SK-N-MC (cell line): ENCODE results near the gene PCSK1.

Source experiments
- DNase-seq: peaks from one replicate; pipeline ENCODE4 v3.0.0-alpha.2; 2011; ENCODE audit warnings: low read depth, low spot score
- H3K27ac ChIP-seq: fragments of 200-600 bp; sonication (generic); 2 replicates; pipeline ENCODE4 v1.5.1; 2016; ENCODE audit warnings: mixed run types
- H3K36me3 ChIP-seq: fragments of 200-600 bp; sonication (generic); 2 replicates; pipeline ENCODE4 v1.6.1; 2017; ENCODE audit warnings: antibody characterized with exemption, low read length, mixed read lengths; ENCODE audit not compliant: insufficient read depth
- H3K4me3 ChIP-seq: fragments of 200-600 bp; sonication (generic); 2 replicates; pipeline ENCODE4 v1.5.1; 2016
- H3K9ac ChIP-seq: fragments of 200-600 bp; sonication (generic); 2 replicates; pipeline ENCODE4 v1.8.0; 2017; ENCODE audit warnings: mixed run types, mixed read lengths; ENCODE audit not compliant: insufficient read length
- H3K9me3 ChIP-seq: fragments of 200-600 bp; sonication (generic); 2 replicates; pipeline ENCODE4 v1.6.1; 2017; ENCODE audit warnings: low read depth, mild to moderate bottlenecking, antibody characterized with exemption, low read length, moderate library complexity, mixed read lengths
- EZH2 ChIP-seq: fragments of 200-600 bp; sonication (generic); IDR thresholded peaks from one replicate; pipeline ENCODE4 v1.6.1; 2017; ENCODE audit warnings: antibody characterized with exemption
- FOXP2 ChIP-seq: optimal IDR thresholded peaks from 2 replicates; pipeline ENCODE3; 2011; ENCODE audit warnings: mild to moderate bottlenecking, moderate library complexity; ENCODE audit not compliant: insufficient read depth; ENCODE audit errors: extremely low read length, control extremely low read depth
- POLR2AphosphoS5 ChIP-seq: IDR thresholded peaks from 2 replicates; pipeline ENCODE4 v1.6.1; 2012; ENCODE audit warnings: mild to moderate bottlenecking, low read depth, low read length, borderline replicate concordance

Gene PCSK1

GRCh38 chr5:96387616-96388015, 45.4 kb downstream of the PCSK1 start:
- no peak overlapping the region for H3K9ac ChIP-seq
- no peak for TF ChIP-seq POLR2AphosphoS5
- TF ChIP-seq EZH2, result no peak
- TF ChIP-seq FOXP2, result no peak

GRCh38 chr5:96385538-96385937, 47.5 kb downstream of the PCSK1 start:
- TF ChIP-seq EZH2, result no peak
- no peak for TF ChIP-seq FOXP2
- TF ChIP-seq POLR2AphosphoS5, result no peak
- no peak for DNase-seq
- Histone ChIP-seq H3K36me3 (no peaks in the 10 kb centered on the region), H3K9ac (no peak overlapping the region), H3K4me3 (no peak overlapping the region), H3K27ac (no peak overlapping the region), H3K9me3 (no peaks in the 10 kb centered on the region)

More at GRCh38 chr5:96387616-96388015, 45.4 kb downstream of the PCSK1 start:
- DNase-seq, result no peak
- Histone ChIP-seq H3K36me3 (no peaks in the 10 kb centered on the region), H3K4me3 (no peak overlapping the region), H3K27ac (no peak overlapping the region), H3K9me3 (no peaks in the 10 kb centered on the region)

- no peak overlapping the region for H3K9ac ChIP-seq
- DNase-seq, result no peak
- H3K36me3 ChIP-seq, result no peaks in the 10 kb centered on the region
- no peak overlapping the region for H3K27ac ChIP-seq
- no peak for TF ChIP-seq POLR2AphosphoS5
- TF ChIP-seq FOXP2, result no peak
- no peak for TF ChIP-seq EZH2
- no peaks in the 10 kb centered on the region for H3K9me3 ChIP-seq
- no peak overlapping the region for H3K4me3 ChIP-seq
These were observed 48.7 kb downstream of the PCSK1 start for GRCh38 chr5:96384353-96384752.

GRCh38 chr5:96381526-96381925, 51.5 kb downstream of the PCSK1 start:
- Histone ChIP-seq H3K27ac (no peak overlapping the region), H3K9ac (no peak overlapping the region), H3K9me3 (no peaks in the 10 kb centered on the region), H3K36me3 (no peaks in the 10 kb centered on the region), H3K4me3 (no peak overlapping the region)
- TF ChIP-seq FOXP2, result no peak
- TF ChIP-seq EZH2, result no peak
- no peak for TF ChIP-seq POLR2AphosphoS5
- no peak for DNase-seq

GRCh38 chr5:96379896-96380295, 53.2 kb downstream of the PCSK1 start:
- Histone ChIP-seq H3K9ac (no peak overlapping the region), H3K9me3 (no peaks in the 10 kb centered on the region), H3K36me3 (no peaks in the 10 kb centered on the region), H3K4me3 (no peak overlapping the region), H3K27ac (no peak overlapping the region)
- DNase-seq, result no peak
- TF ChIP-seq EZH2 (no peak), FOXP2 (no peak), POLR2AphosphoS5 (no peak)

- Histone ChIP-seq H3K9ac (no peak overlapping the region), H3K4me3 (no peak overlapping the region), H3K27ac (no peak overlapping the region), H3K36me3 (no peaks in the 10 kb centered on the region), H3K9me3 (no peaks in the 10 kb centered on the region)
- DNase-seq, result no peak
- TF ChIP-seq EZH2 (no peak), POLR2AphosphoS5 (no peak), FOXP2 (no peak)
These were observed 55.5 kb downstream of the PCSK1 start for GRCh38 chr5:96377597-96377996.

- Histone ChIP-seq H3K4me3 (no peak overlapping the region), H3K9ac (no peak overlapping the region), H3K36me3 (no peaks in the 10 kb centered on the region), H3K27ac (no peak overlapping the region), H3K9me3 (no peaks in the 10 kb centered on the region)
- DNase-seq, result no peak
- no peak for TF ChIP-seq EZH2
- TF ChIP-seq FOXP2, result no peak
- TF ChIP-seq POLR2AphosphoS5, result no peak
These were observed 55.9 kb downstream of the PCSK1 start for GRCh38 chr5:96377167-96377566.

- Histone ChIP-seq H3K4me3 (no peak overlapping the region), H3K9ac (no peak overlapping the region), H3K9me3 (no peaks in the 10 kb centered on the region), H3K36me3 (no peaks in the 10 kb centered on the region), H3K27ac (no peak overlapping the region)
- no peak for TF ChIP-seq EZH2
- no peak for TF ChIP-seq FOXP2
- TF ChIP-seq POLR2AphosphoS5, result no peak
- no peak for DNase-seq
These were observed 58.4 kb downstream of the PCSK1 start for GRCh38 chr5:96374653-96375052.

GRCh38 chr5:96373381-96373733, 59.7 kb downstream of the PCSK1 start:
- Histone ChIP-seq H3K9ac (no peak overlapping the region), H3K9me3 (no peaks in the 10 kb centered on the region), H3K4me3 (no peak overlapping the region), H3K27ac (no peak overlapping the region), H3K36me3 (no peaks in the 10 kb centered on the region)
- no peak for TF ChIP-seq POLR2AphosphoS5
- no peak for TF ChIP-seq FOXP2
- TF ChIP-seq EZH2, result no peak
- DNase-seq, result no peak
